ELF-1 (cell line): Measurements from ENCODE around the gene ZCCHC7.
"Not testable (repeated sequence)": the region's sequence is repeated elsewhere in the genome, so short reads cannot be mapped to it uniquely, and the experiment has no call there.

Source experiments
- DNase-seq: peaks from one replicate; pipeline ENCODE4 v3.0.0-alpha.2; 2016; ENCODE audit warnings: low read depth, low spot score

The ZCCHC7 gene

DNA sequence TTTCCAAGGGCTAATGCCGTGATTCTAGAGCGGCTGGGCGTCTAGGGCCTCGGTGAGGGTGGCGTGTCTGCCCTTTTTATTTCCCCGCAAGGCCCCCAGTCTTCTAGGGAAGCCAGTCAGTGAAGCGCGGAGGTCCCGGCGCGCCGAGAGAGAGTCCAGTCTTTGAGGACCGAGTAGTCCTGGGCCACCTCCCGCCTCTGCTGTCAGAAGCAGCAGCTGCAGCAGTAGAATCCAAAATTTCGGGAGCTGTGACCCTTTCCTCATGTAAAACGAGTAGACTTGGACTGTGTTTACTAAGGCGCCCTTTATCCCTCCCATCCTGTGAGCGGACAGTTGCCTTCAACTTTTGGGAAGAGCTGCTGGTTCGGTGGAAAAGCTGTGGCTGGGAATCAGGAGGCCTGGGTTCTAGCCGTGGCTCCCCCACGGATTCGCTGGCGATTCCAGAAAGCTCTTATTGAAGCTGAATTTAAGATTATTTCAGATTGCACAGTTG is 515 bp downstream of the ZCCHC7 start:
- DNase-seq, result not testable (repeated sequence)

DNA sequence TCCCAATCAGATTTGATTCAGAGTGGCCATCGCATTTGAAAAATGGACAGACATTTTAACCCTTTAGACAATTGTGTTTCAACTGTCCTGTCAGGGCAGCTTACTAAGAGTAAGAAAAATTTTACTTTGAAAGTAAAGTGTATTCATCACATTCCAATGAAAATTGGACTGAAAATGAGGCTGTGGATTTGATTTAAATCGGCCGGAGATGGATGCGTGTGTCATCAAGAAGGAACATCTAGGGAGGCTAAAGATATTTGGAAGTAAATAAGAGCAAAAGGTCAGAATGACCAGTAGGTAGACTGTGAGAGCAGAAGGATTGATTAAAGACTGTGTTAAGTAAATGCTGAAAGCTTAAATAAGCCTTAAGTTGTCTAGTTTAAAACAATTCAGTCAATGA is 1.5 kb downstream of the ZCCHC7 start:
- no peak for DNase-seq

GRCh38 chr9:37126214-37126788 is 5.9 kb downstream of the ZCCHC7 start:
- DNase-seq, result no peak

- no peak for DNase-seq
Measured at GRCh38 chr9:37127018-37127417, 6.6 kb downstream of the ZCCHC7 start.

DNA sequence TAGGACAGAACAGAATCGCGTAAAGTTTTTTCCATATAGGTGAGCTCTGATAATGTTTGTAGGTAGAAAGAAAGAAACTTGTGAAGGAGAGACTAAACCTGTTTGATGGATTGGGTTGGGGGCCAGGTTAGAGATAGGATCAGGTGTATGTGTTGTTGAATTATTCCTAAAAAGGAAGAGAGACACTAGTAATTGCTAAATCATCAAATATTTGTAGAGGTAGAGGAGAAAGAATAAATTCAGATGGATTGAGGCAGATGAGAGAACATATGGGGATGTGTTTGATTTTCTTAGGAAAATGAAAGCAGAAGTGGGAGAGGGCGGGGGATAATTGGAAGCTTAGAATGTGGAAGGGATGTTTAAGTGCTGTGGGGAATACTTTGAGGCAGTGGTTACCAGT is 7.7 kb downstream of the ZCCHC7 start:
- DNase-seq, result no peak

DNA sequence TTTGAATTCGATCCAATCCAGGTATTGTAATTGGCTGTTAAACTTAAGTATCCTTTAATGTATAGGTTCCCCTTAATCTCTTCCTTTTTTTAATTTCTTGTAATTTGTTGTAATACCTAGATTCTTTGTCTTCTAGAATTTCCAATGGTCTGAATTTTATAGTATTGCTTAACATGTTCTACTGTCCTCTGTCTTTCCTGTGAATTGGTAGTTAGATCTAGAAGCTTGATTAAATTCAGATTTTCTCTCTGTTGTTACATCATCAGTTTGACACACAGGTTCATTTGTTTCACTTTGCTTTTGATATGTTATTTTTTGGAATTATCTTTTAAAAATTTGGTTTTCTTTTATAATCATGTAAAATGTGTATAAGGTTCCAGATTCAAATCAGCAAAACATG is 13.8 kb downstream of the ZCCHC7 start:
- DNase-seq, result no peak

DNA sequence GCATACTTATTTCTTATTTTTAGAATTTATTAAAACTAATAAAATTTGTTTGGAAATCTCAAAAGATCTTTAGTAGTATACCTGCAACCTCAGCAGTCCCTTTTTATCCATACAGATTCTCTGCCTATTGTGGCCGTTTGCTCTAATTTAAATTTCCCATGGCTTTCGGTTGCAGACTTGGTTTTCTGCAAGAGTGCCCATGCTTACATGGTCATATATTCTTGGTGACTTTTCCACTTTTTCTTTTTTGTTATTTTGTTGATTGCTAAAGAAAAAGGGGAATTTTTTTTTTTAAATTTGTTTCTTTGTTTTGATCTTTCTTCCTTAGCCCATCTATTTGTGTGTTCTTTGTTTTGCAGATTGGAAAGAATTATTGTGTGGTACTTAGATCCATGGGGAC is 20.6 kb downstream of the ZCCHC7 start:
- DNase-seq, result no peak

GRCh38 chr9:37144762-37145161 is 24.4 kb downstream of the ZCCHC7 start:
- DNase-seq, result no peak

GRCh38 chr9:37146410-37146809 is 26.0 kb downstream of the ZCCHC7 start:
- DNase-seq, result no peak

- no peak for DNase-seq
Measured at GRCh38 chr9:37148181-37148580, 27.8 kb downstream of the ZCCHC7 start.

GRCh38 chr9:37149666-37150308 is 29.4 kb downstream of the ZCCHC7 start:
- DNase-seq, result no peak

DNA sequence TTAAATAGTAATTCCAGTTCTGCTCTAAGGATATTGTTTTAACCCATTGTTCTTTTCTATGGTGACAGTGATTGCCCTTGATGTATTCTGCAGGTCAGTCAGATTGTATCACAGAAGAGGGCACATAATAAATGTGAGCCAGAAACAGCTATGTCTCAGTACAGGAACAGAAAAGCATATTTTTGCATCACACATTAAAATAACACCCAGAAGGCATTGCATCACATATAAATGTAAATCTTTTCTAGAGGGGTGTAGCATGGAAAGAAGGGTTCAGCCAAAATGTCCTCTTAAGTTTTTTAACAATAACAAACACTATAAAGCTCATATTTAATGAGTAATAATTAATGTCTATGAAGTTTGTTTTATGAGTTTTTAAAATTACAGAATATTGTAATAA is 30.0 kb downstream of the ZCCHC7 start:
- no peak for DNase-seq

DNA sequence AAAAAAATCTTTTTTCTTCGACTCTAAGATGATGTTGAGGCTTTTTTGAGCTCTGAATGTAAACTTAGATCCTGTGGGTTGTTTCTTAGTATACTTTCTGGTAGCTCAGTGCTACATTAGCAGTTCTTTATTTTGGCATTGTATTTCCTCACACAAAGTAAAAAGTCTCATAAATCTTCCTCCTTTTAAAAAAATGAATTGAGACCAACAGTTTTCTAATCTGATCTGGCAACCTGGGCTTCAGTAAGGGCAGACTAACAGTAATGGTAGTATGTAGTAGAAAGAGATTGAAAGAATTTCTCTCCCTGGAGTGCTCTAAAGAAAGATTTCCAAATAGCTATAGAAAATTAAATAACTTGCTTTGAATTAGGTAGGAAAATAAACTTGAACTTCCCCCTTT is 31.4 kb downstream of the ZCCHC7 start:
- no peak for DNase-seq

DNA sequence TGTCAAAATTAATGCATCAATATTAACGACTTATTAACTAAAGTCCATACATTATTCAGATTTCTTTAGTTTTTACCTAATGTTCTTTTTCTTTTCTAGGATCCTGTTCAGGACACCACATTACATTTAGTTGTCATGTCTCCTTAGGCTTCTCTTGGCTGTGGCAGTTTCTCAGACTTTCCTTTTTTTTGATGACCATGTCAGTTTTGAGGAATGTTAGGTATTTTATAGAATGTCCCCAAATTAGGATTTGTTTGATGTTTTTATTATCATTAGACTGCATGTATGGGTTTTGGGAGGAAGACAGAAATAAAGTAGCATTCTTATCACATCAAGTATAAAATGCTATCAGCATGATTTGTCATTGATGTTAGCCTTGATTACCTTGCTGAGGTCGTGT is 32.0 kb downstream of the ZCCHC7 start:
- no peak for DNase-seq

- DNase-seq, result no peak
Measured at GRCh38 chr9:37155601-37156000, 35.2 kb downstream of the ZCCHC7 start.

- no peak for DNase-seq
Measured at GRCh38 chr9:37156205-37156604, 35.8 kb downstream of the ZCCHC7 start.

GRCh38 chr9:37156781-37157356 is 36.5 kb downstream of the ZCCHC7 start:
- DNase-seq, result no peak

GRCh38 chr9:37157726-37158377 is 37.5 kb downstream of the ZCCHC7 start:
- no peak for DNase-seq

- DNase-seq, result no peak
Measured at GRCh38 chr9:37163299-37163698, 42.9 kb downstream of the ZCCHC7 start.

GRCh38 chr9:37164335-37164734 is 44.0 kb downstream of the ZCCHC7 start:
- DNase-seq, result not testable (repeated sequence)

- no peak for DNase-seq
Measured at GRCh38 chr9:37165644-37166043, 45.3 kb downstream of the ZCCHC7 start.

GRCh38 chr9:37167456-37168047 is 47.2 kb downstream of the ZCCHC7 start:
- DNase-seq, result no peak
